Osteoblast (primary cell): ENCODE data around the gene PTX4. TPM values are rescaled to one million over a fixed set of nuclear protein-coding genes. Genes with fewer than 3 reads are reported as not detected.

ENCODE experiments used
- DNase-seq: peaks from one replicate; pipeline ENCODE4 v3.0.0; 2011; ENCODE audit warnings: low spot score, mixed read lengths; ENCODE audit not compliant: insufficient read length; ENCODE audit errors: missing footprints
- H2AFZ ChIP-seq: 2 replicates; pipeline ENCODE4 v1.6.0; 2011; ENCODE audit warnings: mild to moderate bottlenecking, low read length
- H3K27ac ChIP-seq: 2 replicates; pipeline ENCODE4 v1.5.1; 2011; ENCODE audit warnings: mild to moderate bottlenecking, low read depth, low read length, moderate library complexity
- H3K27me3 ChIP-seq: 2 replicates; pipeline ENCODE4 v1.6.0; 2012; ENCODE audit warnings: mild to moderate bottlenecking, control low read depth, inconsistent platforms, low read length, moderate library complexity; ENCODE audit not compliant: insufficient read depth
- H3K36me3 ChIP-seq: 2 replicates; pipeline ENCODE4 v1.5.1; 2011; ENCODE audit warnings: mild to moderate bottlenecking, low read length, control low read depth, moderate library complexity; ENCODE audit not compliant: insufficient read depth
- H3K4me1 ChIP-seq: 2 replicates; pipeline ENCODE4 v1.5.1; 2011; ENCODE audit warnings: mild to moderate bottlenecking, low read length, control low read depth, moderate library complexity; ENCODE audit not compliant: insufficient read depth
- H3K4me2 ChIP-seq: 2 replicates; pipeline ENCODE4 v1.6.0; 2011; ENCODE audit warnings: mild to moderate bottlenecking, low read length; ENCODE audit not compliant: insufficient read depth
- H3K4me3 ChIP-seq: fragments of 200-600 bp; sonication (generic); 3 replicates; pipeline ENCODE4 v1.5.1; 2012; ENCODE audit warnings: mild to moderate bottlenecking, low read length, inconsistent platforms; ENCODE audit not compliant: insufficient read depth
- H3K79me2 ChIP-seq: 2 replicates; pipeline ENCODE4 v1.6.0; 2012; ENCODE audit warnings: mild to moderate bottlenecking, low read length, control low read depth, inconsistent platforms; ENCODE audit not compliant: insufficient read depth
- H3K9me3 ChIP-seq: 2 replicates; pipeline ENCODE4 v1.5.1; 2011; ENCODE audit warnings: low read depth, low read length, control low read depth
- H4K20me1 ChIP-seq: 2 replicates; pipeline ENCODE4 v1.6.0; 2012; ENCODE audit warnings: mild to moderate bottlenecking, low read length, control low read depth; ENCODE audit not compliant: insufficient read depth
- CTCF ChIP-seq: IDR thresholded peaks from 2 replicates; pipeline ENCODE4 v1.5.1; 2011; ENCODE audit warnings: mild to moderate bottlenecking, low read depth, low read length, moderate library complexity; ENCODE audit errors: extremely low read depth
- total RNA-seq: library from RNA; depleted of rRNA; stranded (reverse); fragments of >200 nt; gene quantifications from 2 replicates; pipeline ENCODE4 v1.2.3, GENCODE V29; 2012

Gene PTX4
- total RNA-seq, 1 donor, result not detected

DNA sequence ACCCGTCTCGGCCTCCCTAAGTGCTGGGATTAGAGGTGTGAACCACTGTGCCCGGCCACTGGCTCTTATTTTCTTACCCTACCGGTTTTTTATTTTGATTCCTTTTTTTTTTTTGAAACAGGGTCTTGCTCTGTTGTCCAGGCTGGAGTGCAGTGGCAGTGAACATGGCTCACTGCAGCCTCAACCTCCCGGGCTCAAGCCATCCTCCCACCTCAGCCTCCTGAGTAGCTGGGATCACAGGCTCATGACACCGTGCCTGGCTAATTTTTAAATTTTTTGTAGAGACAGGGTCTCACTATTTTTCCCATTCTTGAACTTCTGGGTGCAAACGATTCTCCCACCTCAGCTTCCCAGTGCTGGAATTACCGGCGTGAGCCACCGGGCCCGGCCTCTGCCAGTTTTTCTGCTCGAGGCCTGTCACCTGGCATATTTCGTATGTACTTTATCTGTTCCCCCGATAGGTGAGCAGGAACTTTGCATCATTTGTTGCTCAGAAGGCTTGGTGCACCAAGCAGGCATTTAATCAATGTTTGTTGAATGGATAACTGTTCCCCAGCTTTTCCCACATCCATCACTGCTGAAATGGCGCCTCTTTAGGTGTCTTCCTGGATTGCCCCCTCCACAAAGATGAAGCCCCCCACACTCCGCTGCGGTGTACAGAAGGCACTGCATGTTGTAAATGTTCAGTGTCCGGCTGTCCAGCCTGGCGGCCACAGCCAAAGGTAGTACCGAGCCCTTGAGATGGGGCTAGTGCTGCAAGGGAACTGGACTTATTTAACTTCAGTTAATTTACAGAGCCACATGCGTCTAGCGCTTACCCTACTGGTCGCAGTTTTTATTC, 3.6 kb upstream of the PTX4 start:
- H3K36me3 ChIP-seq, result peaks cover 12% of the 10 kb centered on the region
- TF ChIP-seq CTCF, result no peak
- H3K4me2 ChIP-seq, result peak overlapping the region; percentile 95
- H3K79me2 ChIP-seq, result peaks cover 36% of the 10 kb centered on the region
- DNase-seq, result no peak
- peak overlapping the region; percentile 85 for H3K4me3 ChIP-seq
- H4K20me1 ChIP-seq, result peaks cover 7% of the 10 kb centered on the region
- H3K4me1 ChIP-seq, result peaks cover 9% of the 10 kb centered on the region
- no peaks in the 10 kb centered on the region for H3K27me3 ChIP-seq
- H3K9me3 ChIP-seq, result no peaks in the 10 kb centered on the region
- peak overlapping the region; percentile 100 for H2AFZ ChIP-seq
- peak overlapping the region; percentile 84 for H3K27ac ChIP-seq

DNA sequence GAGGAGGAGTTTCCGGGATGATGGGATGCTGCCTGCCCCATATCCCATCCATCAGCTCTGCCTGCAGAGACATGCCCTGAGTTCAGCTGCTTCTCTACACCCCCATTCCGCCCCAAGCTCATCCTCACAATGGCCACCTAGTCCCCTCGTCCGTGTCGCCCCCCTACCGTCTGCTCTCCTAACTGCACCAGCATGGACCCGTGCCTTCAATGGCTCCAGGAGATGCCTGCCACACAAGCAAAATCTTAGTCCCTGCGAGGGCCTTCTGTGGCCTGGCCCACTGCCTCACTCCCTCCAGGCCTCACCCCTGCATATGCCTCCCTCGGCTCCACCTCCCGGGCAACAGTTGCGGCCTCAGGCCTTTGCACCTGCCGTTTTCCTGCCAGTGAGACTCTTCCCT, 2.6 kb upstream of the PTX4 start:
- Histone ChIP-seq H3K79me2 (peaks cover 26% of the 10 kb centered on the region), H3K27me3 (no peaks in the 10 kb centered on the region), H3K4me1 (peaks cover 9% of the 10 kb centered on the region), H3K4me2 (no peak overlapping the region), H2AFZ (no peak overlapping the region), H3K27ac (no peak overlapping the region), H3K36me3 (peaks cover 10% of the 10 kb centered on the region), H3K9me3 (no peaks in the 10 kb centered on the region), H4K20me1 (peaks cover 7% of the 10 kb centered on the region), H3K4me3 (no peak overlapping the region)
- DNase-seq, result no peak
- TF ChIP-seq CTCF, result no peak

GRCh38 chr16:1489077-1489476, 333 bp upstream of the PTX4 start:
- no peak for DNase-seq
- TF ChIP-seq CTCF, result no peak
- Histone ChIP-seq H3K9me3 (no peaks in the 10 kb centered on the region), H3K79me2 (peaks cover 4% of the 10 kb centered on the region), H3K36me3 (no peaks in the 10 kb centered on the region), H3K27ac (no peak overlapping the region), H3K4me1 (peaks cover 7% of the 10 kb centered on the region), H3K4me3 (no peak overlapping the region), H3K4me2 (no peak overlapping the region), H3K27me3 (no peaks in the 10 kb centered on the region), H4K20me1 (no peaks in the 10 kb centered on the region), H2AFZ (no peak overlapping the region)

GRCh38 chr16:1488054-1488601, 616 bp downstream of the PTX4 start:
- Histone ChIP-seq H3K4me2 (no peak overlapping the region), H3K4me1 (peaks cover 4% of the 10 kb centered on the region)
- DNase-seq, result no peak

More at GRCh38 chr16:1488054-1488601, 616 bp downstream of the PTX4 start:
- Histone ChIP-seq H4K20me1 (no peaks in the 10 kb centered on the region), H3K27me3 (no peaks in the 10 kb centered on the region), H3K79me2 (no peaks in the 10 kb centered on the region), H3K4me3 (no peak overlapping the region), H2AFZ (no peak overlapping the region), H3K27ac (no peak overlapping the region), H3K36me3 (no peaks in the 10 kb centered on the region), H3K9me3 (no peaks in the 10 kb centered on the region)
- no peak for TF ChIP-seq CTCF
